ENCODE data around the gene DLK1. TPM values are rescaled to one million over a fixed set of nuclear protein-coding genes. Genes with fewer than 3 reads are reported as not detected.
A peak's percentile ranks its signal among the peaks of the same experiment; 100 is the strongest.

Gene DLK1
- total RNA-seq, 2 donors from 2014 or later = 2.2 TPM; not detected in 1

DNA sequence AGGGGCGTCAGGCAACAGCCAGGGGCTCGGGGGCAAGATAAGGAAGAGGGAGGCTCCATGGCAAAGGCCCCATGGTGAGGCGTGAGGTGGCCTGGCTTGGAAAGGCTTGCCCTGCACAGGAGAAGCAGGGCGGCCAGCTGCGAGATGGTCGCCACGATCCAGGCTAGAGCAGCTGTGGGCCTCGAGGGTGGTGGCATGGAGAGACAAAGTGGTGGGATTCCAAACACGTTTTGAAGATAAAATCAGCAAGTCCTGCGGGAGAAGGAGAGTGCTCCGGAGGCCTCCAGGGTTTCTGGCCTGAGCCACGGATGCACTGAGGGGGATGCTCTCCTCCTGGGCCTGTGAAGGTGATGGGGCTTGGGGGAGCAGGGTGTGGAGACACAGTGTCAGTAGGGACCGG, 20.5 kb upstream of the DLK1 start:
- Histone ChIP-seq H3K9ac (ENCODE audit: low read depth in 2 of 2, low read length in 2 of 2) (no peak overlapping the region), H3K4me1 (peaks cover 6% of the 10 kb centered on the region), H3K9me3 (no peaks in the 10 kb centered on the region), H3K27ac (no peak overlapping the region), H3K4me3 (no peak overlapping the region), H3K36me3 (no peaks in the 10 kb centered on the region), H3K27me3 (no peaks in the 10 kb centered on the region)
- DNase-seq = no peak
- intact Hi-C loops (cut with DNase I) = loop anchor here (10.0 kb wide), 1 partner anchor 929 kb away; no protein-coding TSS in a partner anchor
- TF ChIP-seq, protein P1, sequence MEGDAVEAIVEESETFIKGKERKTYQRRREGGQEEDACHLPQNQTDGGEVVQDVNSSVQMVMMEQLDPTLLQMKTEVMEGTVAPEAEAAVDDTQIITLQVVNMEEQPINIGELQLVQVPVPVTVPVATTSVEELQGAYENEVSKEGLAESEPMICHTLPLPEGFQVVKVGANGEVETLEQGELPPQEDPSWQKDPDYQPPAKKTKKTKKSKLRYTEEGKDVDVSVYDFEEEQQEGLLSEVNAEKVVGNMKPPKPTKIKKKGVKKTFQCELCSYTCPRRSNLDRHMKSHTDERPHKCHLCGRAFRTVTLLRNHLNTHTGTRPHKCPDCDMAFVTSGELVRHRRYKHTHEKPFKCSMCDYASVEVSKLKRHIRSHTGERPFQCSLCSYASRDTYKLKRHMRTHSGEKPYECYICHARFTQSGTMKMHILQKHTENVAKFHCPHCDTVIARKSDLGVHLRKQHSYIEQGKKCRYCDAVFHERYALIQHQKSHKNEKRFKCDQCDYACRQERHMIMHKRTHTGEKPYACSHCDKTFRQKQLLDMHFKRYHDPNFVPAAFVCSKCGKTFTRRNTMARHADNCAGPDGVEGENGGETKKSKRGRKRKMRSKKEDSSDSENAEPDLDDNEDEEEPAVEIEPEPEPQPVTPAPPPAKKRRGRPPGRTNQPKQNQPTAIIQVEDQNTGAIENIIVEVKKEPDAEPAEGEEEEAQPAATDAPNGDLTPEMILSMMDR (IDR thresholded peaks at IDR 0.05) = no peak

GRCh38 chr14:100706860-100707259, 19.8 kb upstream of the DLK1 start:
- TF ChIP-seq, protein P1 (IDR thresholded peaks at IDR 0.05) = no peak
- Histone ChIP-seq H3K9me3 (no peaks in the 10 kb centered on the region), H3K4me1 (peaks cover 6% of the 10 kb centered on the region), H3K9ac (ENCODE audit: low read depth in 2 of 2, low read length in 2 of 2) (no peak overlapping the region), H3K4me3 (no peak overlapping the region), H3K36me3 (no peaks in the 10 kb centered on the region), H3K27me3 (no peaks in the 10 kb centered on the region), H3K27ac (no peak overlapping the region)
- no peak for DNase-seq
- intact Hi-C loops (cut with DNase I) = loop anchor here (10.0 kb wide), 1 partner anchor 928 kb away; no protein-coding TSS in a partner anchor

GRCh38 chr14:100708425-100709288, 18.0 kb upstream of the DLK1 start:
- H3K4me3 ChIP-seq = no peak overlapping the region
- TF ChIP-seq, protein P1 (IDR thresholded peaks at IDR 0.05) = peak; percentile 32
- H3K27me3 ChIP-seq = no peaks in the 10 kb centered on the region
- H3K9me3 ChIP-seq = no peaks in the 10 kb centered on the region
- no peak overlapping the region for H3K9ac ChIP-seq (ENCODE audit: low read depth in 2 of 2, low read length in 2 of 2)
- peak; percentile 74 for DNase-seq
- no peaks in the 10 kb centered on the region for H3K36me3 ChIP-seq
- H3K4me1 ChIP-seq = peaks cover 6% of the 10 kb centered on the region
- no peak overlapping the region for H3K27ac ChIP-seq
- intact Hi-C loops (cut with DNase I) = loop anchor here (10.0 kb wide), 1 partner anchor 926 kb away; no protein-coding TSS in a partner anchor

DNA sequence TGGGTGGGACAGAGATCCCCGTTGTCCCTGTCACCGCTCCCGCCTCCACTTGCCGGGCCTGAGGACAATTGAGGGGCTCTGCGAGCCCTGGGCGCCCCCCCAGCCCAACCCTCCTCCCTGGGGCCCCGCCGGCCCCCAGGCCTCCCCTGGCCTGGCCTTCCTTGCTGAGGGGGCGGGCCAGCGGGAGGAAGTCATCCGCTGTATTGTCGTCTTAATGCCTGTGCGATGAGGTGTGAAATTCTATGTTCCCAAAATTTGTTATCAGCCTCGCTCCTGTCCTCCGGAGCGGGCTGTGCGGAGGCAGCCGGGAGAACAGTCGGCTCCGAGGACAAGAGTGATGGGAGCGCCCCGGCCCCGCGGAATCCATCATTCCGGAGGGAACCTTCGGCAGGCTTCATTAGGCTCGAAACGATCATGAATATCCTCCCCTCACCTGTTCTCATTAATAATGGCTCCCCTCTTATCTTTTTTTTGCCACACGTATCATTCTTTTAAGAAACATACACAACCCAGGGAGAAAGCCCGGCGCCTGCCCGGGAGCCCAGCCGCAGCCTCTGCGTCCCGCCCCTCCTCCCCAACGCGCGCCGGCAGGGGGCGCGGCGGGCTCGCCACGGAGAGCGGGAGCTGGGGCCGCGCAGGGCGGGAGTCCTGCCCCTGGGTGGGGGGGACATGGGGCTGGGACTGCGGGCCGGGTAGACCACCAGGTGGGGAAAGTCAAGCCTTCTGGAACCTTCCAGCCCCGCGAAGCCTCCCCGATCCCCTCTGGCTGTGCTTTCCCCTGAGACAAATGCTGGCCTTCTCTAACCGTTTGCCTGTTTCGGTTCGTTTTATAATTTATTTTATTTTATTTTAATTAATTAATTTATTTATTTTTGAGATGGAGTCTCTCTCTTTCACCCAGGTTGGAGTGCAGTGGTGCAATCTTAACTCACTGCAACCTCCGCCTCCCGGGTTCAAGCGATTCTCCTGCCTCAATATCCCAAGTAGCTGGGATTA, 17.1 kb upstream of the DLK1 start:
- no peak for DNase-seq
- H3K27ac ChIP-seq = no peak overlapping the region

More for the DNA sequence above, 17.1 kb upstream of the DLK1 start:
- Histone ChIP-seq H3K4me1 (peaks cover 6% of the 10 kb centered on the region), H3K9me3 (no peaks in the 10 kb centered on the region), H3K27me3 (no peaks in the 10 kb centered on the region), H3K36me3 (no peaks in the 10 kb centered on the region), H3K9ac (ENCODE audit: low read depth in 2 of 2, low read length in 2 of 2) (no peak overlapping the region), H3K4me3 (no peak overlapping the region)
- TF ChIP-seq, protein P1 (IDR thresholded peaks at IDR 0.05) = peak; percentile 51
- intact Hi-C loops (cut with DNase I) = loop anchor here (10.0 kb wide), 1 partner anchor 925 kb away; no protein-coding TSS in a partner anchor
